HG03045 (cell line): Measurements from ENCODE around the gene PDE4DIP.
"Not testable (repeated sequence)": the region's sequence is repeated elsewhere in the genome, so short reads cannot be mapped to it uniquely, and the experiment has no call there.

Experiments used
- ATAC-seq: cut with Tn5 transposase; IDR thresholded peaks from one replicate; pipeline ENCODE4 v1.9.1; 2021; ENCODE audit warnings: mild to moderate bottlenecking, moderate library complexity; ENCODE audit not compliant: unreplicated experiment

Gene PDE4DIP

GRCh38 chr1:148869634-148869961, 25.4 kb downstream of the PDE4DIP start:
- not testable (repeated sequence) for ATAC-seq

DNA sequence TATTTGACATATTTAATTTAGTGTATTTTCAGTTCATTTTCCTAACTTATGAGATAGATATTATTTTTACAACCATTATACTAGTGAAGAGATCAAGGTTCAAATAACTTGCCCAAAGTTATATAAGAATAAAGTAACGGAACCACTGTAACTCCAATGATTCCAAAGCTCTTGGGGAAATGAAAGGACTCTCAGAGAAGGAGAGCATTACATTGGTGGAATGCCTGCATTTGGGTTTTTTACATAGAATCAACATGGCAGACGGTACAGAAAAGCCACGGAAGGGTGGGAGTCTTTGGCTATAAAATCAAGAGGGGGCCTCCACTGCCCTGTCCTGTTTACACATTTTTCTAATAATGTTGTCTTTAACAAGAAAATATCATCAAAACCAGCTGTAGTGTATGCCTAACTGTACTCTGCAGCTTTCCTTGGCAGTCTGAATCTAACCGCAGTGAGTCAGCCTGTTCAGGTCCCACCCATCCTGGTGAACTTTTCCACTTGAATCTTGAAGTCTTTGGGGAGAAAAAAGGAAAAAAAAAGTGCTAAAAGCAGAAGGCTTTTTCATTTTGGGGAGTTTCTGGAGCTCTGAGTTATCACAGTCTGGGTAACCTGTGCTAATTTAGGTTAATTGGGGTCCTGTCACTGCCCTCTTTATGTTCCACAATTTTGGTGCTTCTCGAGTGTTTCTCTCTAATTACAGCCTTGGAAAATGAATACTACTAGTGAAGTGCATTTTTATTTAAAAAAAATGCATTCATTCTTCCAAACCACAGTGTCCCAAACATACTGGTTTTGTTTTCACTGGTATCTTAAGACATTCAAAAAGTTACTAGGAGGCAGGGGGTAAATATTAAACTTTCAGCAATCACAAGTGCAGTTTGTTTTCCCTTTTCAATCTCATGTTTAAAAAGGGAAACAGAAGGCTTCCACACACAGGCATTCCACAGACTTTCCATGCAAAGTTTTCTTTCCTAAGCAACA, 30.5 kb downstream of the PDE4DIP start:
- not testable (repeated sequence) for ATAC-seq

GRCh38 chr1:148879812-148880416, 35.7 kb downstream of the PDE4DIP start:
- not testable (repeated sequence) for ATAC-seq

DNA sequence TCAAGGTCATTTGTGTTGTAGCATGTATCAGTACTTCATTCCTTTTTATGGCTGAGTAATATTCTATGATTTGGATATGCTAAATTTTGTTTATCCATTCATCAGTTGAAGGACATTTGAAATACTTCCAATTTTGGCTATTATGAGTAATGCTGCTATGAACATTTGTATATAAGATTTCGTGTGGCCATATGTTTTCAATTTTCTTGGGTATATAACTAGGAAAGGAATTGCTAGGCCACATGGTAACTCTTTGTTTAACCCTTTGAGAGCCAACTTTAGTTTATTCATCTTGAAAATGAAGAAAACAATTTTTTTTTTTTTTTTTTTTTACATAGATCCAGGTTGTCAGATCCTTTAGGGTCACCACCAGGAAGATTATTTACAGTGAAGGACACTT, 37.0 kb downstream of the PDE4DIP start:
- ATAC-seq = not testable (repeated sequence)

GRCh38 chr1:148885219-148885618, 41.0 kb downstream of the PDE4DIP start:
- not testable (repeated sequence) for ATAC-seq

DNA sequence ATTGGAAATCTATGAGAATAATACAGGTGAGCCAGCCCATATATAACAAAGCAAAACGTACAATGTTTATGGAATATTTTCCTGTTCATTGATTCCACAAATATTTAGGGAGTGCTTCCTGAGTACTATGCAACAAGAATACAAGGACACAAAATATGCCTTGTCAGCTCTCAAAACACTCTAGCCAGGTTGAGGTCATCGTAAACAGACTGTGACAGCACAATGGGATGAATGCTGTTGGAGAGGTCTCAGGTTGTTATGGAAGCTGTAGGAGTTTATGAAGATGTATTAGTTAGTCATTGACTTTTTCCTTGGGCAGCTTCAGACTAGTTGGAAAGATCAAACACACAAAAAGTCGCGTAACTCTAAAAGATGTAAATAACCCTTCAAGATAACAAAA, 42.1 kb downstream of the PDE4DIP start:
- ATAC-seq = not testable (repeated sequence)

GRCh38 chr1:148888597-148888996, 44.4 kb downstream of the PDE4DIP start:
- ATAC-seq = not testable (repeated sequence)

DNA sequence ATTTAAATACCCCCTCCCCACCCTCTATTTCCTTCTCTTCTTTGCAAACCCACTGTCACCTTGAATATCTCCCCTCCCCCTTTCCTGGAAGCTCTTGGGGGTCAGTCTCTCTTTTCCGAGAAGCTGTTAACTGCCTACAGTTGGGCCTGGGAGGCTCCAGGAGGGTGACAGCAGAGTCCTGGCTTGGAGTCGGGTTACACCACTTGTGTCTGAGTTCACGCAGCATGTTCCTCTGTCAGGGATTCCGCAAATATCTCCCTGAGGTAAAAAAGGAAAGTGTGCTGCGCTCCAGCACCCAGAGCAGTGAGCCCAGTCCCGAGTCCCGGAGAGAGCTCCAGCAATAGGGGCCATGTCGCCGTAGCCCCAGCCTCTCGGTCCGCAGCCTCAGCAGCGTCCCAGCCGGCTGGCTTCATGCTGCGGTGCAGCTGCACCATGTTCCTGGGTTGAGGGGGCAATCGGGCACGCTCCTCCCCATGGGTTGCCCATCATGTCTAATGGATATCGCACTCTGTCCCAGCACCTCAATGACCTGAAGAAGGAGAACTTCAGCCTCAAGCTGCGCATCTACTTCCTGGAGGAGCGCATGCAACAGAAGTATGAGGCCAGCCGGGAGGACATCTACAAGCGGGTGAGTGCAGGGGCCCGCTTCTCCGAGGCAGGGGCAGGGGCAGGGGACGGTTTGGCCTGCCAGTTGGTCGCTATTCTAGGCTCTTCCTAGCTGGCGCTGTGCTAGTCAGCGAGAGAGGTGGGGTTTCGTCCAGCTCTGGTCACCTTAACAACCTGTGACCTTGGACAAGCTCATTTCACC, 45.2 kb downstream of the PDE4DIP start:
- not testable (repeated sequence) for ATAC-seq

- ATAC-seq = not testable (repeated sequence)
Observed at GRCh38 chr1:148890075-148890568, 45.9 kb downstream of the PDE4DIP start.

GRCh38 chr1:148894360-148895352, 50.4 kb downstream of the PDE4DIP start:
- ATAC-seq = not testable (repeated sequence)

GRCh38 chr1:148900026-148900425, 55.8 kb downstream of the PDE4DIP start:
- ATAC-seq = not testable (repeated sequence)

DNA sequence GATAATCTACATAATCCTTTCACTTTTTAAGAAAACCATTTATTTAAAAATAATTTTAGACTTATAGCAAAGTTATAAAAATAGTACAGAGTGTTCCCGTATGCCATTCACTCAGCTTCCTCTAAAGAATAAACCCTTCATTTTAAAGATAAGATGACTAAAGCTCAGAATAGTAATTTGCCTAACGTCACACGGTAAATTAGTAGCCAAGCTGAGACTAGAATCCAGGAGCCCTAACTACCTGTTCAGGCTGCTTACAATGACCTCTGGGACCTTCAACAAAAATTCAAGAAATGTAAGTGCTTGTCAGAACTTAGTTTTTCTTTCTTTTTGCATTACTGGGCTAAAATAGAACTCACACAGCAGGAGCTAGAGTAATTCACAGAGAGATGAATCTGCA, 56.5 kb downstream of the PDE4DIP start:
- ATAC-seq = not testable (repeated sequence)

GRCh38 chr1:148901150-148901952, 57.1 kb downstream of the PDE4DIP start:
- not testable (repeated sequence) for ATAC-seq

DNA sequence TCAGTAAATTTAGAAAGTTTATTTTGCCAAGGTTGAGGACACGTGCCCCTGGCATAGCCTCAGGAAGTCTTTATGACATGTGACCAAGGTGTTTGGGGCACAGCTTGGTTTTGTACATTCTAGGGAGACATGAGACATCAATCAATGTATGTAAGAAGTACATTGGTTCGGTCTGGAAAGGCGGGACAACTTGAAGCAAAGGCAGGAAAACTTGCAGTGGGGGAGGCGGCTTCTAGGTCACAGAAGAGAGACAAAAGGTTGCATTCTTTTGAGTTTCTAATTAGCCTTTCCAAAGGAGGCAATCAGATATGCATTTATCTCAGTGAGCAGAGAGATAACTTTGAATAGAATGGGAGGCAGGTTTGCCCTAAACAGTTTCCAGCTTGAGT, 57.7 kb downstream of the PDE4DIP start:
- not testable (repeated sequence) for ATAC-seq

DNA sequence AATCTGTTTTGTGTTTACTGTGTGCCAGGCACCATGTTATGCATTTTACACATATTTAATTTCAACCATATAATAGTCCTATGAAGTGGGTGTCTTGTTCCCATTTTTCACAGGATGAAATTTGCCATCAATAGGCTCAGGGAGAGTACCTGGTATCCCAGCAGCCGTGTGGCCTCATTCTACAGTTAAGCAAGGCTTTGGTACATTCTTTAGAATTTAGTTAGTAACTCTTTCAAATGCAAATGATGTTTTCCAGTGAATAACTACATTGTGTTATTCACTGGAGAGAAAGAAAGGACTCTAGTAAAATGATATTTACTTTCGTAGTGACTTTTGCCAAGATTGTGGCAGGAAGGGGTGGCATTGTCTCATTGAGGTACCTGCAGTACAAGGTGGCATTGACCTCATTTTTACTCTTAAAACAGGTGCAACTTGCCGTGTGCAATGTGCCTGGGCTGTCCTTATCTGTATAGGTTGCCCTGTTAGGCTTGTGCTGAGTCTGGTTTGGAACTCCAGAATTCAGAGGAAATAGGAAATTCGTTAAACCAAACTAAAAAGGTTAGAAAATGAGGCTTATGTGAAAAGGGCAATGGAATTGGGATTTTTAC, 65.1 kb downstream of the PDE4DIP start:
- ATAC-seq = not testable (repeated sequence)

DNA sequence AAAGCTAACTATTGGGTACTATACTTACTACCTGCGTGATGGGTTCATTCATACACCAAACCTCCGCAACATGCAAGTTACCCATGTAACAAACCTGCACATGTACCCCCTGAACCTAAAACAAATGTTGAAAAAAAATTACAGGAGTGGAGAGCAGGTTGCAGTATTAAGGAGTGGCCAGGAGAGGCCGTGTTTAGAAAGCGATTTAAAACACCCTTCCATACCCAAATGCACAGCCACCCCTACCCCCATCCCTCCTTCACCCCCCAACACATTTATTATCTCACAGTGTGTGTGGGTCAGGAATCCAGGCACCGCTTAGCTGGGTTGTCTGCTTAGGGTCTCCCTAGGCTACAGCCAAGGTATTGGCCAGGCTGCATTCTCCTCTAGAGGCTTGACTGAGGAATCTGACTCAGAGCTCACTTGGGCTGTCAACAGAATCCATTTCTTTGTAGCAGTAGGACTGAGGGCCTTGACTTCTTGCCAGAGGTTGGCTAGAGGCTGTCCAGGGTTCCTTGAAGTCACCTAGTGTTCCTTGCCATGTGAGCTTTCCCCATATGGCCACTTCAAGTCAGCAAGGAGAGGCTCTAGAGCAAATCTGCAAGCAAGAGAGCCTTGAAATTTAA, 67.2 kb downstream of the PDE4DIP start:
- ATAC-seq = not testable (repeated sequence)

- ATAC-seq = not testable (repeated sequence)
Observed at GRCh38 chr1:148916222-148916621, 72.0 kb downstream of the PDE4DIP start.
